Bronchial epithelial cell (primary cell): ENCODE results near the gene POLR2L. TPM values are rescaled to one million over a fixed set of nuclear protein-coding genes. Genes with fewer than 3 reads are reported as not detected.

Experiments used
- DNase-seq: peaks from one replicate; pipeline ENCODE4 v3.0.0-alpha.2; 2010; ENCODE audit warnings: low read depth
- FAIRE-seq: peaks from 2 replicates; lab custom pipeline; 2011; peaks lifted over from hg19 to GRCh38; lab: Jason Lieb, UNC
- H3K27me3 ChIP-seq: 2 replicates; pipeline ENCODE4 v1.5.1; 2011; ENCODE audit warnings: low read length; ENCODE audit not compliant: control insufficient read depth, insufficient read depth
- H3K36me3 ChIP-seq: 2 replicates; pipeline ENCODE4 v1.5.1; 2011; ENCODE audit warnings: low read length; ENCODE audit not compliant: control insufficient read depth, insufficient read depth
- H3K4me3 ChIP-seq: 2 replicates; pipeline ENCODE4 v1.5.1; 2011; ENCODE audit warnings: mild to moderate bottlenecking, low read depth, low read length, control low read depth
- total RNA-seq: library from RNA; depleted of rRNA; stranded (reverse); fragments of >200 nt; gene quantifications from 2 replicates; pipeline ENCODE4 v1.2.1, GENCODE V29; 2014
- TF ChIP-seq, protein P1 (sequence below): IDR thresholded peaks from 2 replicates; pipeline ENCODE4 v1.5.1; 2011; ENCODE audit warnings: mild to moderate bottlenecking, moderate library complexity, low read length, control low read depth, inconsistent platforms; ENCODE audit not compliant: insufficient read depth, severe bottlenecking

The POLR2L gene
- total RNA-seq, 1 donor from 2014 or later, result 8.7 TPM

DNA sequence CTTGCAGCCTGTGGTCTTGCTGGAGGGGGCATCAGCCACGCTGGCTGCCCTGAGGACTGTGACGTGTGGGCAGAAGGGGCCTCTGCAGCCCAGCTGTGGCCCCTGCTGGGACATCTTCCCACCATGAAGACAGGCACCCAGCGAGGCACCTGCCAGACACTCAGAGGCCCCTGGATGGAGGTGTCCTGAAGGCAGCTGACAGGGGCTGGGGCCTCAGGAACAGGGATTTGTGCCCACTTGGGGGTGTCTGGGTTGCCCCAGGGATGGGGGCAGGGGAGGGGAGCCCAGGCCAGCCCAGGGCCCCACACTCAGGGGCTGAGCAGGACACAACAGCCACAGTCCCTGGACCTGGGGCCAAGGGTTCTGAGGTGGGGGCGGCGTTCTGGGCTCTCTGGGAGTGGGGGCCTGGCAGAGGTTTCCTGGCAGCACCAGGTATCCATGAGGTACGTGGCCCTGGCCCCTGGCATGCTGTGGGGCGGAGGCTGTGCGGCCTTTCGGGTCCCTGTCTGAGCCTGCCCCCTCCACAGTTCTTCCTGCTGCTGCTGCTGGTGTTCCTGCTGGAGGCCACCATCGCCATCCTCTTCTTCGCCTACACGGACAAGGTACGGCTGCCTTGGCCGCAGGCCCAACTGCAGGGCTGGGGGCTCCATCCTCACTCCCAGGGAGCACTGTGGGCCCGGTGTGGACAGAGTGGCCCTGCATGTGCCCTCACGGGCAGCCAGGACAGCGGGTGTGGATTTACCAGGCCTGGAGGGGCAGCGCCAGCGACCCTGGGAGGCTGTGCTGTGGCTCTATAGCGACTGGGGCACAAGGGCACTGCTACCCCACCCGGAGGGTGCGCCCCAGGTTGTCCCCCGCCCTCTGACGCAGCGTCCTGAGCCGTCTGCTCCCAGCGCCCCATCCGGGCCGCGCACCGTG, 21.8 kb upstream of the POLR2L start:
- no peaks in the 10 kb centered on the region for H3K27me3 ChIP-seq
- DNase-seq (no peak), FAIRE-seq (no peak)
- H3K4me3 ChIP-seq, result no peak overlapping the region
- peaks cover under 1% of the 10 kb centered on the region for H3K36me3 ChIP-seq
- TF ChIP-seq, protein P1, sequence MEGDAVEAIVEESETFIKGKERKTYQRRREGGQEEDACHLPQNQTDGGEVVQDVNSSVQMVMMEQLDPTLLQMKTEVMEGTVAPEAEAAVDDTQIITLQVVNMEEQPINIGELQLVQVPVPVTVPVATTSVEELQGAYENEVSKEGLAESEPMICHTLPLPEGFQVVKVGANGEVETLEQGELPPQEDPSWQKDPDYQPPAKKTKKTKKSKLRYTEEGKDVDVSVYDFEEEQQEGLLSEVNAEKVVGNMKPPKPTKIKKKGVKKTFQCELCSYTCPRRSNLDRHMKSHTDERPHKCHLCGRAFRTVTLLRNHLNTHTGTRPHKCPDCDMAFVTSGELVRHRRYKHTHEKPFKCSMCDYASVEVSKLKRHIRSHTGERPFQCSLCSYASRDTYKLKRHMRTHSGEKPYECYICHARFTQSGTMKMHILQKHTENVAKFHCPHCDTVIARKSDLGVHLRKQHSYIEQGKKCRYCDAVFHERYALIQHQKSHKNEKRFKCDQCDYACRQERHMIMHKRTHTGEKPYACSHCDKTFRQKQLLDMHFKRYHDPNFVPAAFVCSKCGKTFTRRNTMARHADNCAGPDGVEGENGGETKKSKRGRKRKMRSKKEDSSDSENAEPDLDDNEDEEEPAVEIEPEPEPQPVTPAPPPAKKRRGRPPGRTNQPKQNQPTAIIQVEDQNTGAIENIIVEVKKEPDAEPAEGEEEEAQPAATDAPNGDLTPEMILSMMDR, result no peak

DNA sequence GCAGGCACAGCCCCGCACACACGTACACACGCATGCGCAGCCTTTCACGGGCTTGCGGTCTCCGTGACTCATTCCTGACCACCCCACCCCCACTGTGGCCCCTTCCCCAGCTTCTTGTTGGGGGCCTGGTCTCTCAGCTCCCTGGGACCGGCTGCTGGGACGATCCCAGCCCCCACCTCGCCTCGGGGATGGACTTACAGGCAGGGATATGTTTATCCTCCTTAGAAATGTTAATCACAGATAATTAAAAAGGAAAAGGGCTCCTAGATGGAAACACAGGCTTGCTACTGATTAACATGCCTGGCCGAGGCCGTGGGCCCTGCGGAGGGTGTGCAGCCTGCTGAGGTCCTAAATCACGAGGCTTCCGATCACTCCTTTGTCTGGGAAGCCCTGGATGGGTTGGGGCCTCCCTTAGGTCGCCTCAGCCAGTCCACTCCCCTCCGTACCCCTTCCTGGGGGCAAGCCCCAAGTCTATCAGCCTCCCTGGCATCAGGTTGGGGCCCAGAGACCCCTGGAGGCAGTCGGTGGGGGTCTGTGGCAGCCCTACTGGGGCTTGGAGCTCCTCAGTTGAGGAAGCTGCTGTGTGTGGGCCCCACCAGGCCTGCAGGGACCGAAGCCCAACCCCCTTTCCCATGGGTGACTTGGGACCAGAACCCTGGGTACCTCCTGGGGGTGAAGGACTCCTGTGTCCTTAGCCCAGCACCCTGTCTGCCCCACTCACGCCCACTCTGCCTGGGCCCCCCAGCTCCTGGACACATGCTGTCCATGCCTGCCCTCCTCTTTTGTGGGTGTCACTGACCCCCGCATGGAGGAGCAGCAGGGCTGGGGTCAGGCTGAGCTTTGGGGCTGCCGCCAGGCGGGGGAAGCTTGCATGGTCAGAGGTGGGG, 20.9 kb upstream of the POLR2L start:
- Histone ChIP-seq H3K27me3 (no peaks in the 10 kb centered on the region), H3K36me3 (no peaks in the 10 kb centered on the region), H3K4me3 (no peak overlapping the region)
- FAIRE-seq, result no peak
- DNase-seq, result no peak
- TF ChIP-seq, protein P1, result no peak

DNA sequence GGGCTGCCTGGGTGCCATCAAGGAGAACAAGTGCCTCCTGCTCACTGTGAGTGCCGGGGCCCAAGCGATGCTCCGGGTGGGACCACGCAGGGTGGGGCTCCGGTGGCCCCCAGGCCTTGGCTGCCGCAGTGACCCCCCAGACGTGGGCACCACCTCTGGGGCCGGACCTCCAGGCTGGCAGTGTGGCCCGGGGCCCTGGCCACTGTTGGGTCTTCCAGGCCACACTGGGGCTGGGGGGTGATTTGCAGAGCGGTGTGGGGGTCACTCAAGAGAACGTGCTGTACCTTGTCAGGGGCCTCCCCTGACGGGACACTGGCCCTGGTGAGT, 20.3 kb upstream of the POLR2L start:
- TF ChIP-seq, protein P1, result no peak
- Histone ChIP-seq H3K36me3 (no peaks in the 10 kb centered on the region), H3K4me3 (no peak overlapping the region), H3K27me3 (no peaks in the 10 kb centered on the region)
- no peak for DNase-seq
- FAIRE-seq, result no peak

DNA sequence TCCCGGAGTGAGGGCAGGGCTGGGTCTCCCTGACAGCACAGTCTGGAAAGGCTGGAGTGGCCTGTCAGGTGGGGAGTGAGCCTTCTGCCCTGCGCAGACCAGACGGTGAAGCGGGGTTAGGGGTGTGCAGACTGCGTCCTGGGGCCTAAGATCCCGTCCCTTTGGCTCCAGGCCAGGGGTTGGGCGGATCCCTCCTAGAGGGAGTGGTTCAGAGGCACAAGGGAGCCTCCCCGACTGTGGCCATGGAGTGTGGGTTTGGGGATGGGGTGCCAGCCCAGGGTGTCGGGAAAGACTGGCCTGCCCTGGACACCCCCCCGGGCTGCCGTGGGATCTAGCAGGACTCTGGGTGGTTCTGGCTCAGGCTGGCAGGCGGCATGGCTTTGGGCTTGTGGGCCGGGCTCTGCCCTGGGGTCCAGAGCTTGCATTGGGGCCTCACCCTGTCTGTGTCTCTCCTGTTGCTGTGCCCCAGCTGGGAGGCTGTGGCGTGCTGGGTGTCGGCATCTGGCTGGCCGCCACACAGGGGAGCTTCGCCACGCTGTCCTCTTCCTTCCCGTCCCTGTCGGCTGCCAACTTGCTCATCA, 19.8 kb upstream of the POLR2L start:
- H3K36me3 ChIP-seq, result no peaks in the 10 kb centered on the region
- no peaks in the 10 kb centered on the region for H3K27me3 ChIP-seq
- no peak overlapping the region for H3K4me3 ChIP-seq
- no peak for DNase-seq
- TF ChIP-seq, protein P1, result no peak
- no peak for FAIRE-seq

DNA sequence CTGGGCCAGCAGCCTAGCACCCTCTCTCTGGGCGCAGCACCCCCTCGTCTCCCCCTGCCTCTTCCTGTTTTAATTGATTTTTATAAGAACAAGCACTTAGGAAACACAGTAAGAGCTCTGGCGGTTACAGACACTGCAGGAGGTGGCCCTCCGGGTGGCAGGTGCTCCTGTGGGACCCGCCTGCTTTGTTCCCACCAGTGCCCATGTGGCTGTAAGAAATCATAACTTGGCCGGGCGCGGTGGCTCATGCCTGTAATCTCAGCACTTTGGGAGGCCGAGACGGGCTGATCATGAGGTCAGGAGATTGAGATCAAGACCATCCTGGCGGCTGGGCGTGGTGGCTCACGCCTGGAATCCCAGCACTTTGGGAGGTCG, 18.8 kb upstream of the POLR2L start:
- Histone ChIP-seq H3K4me3 (no peak overlapping the region), H3K27me3 (no peaks in the 10 kb centered on the region), H3K36me3 (no peaks in the 10 kb centered on the region)
- DNase-seq (no peak), FAIRE-seq (no peak)
- TF ChIP-seq, protein P1, result no peak
